AG04449 (cell line): ENCODE data around the gene LRRC71.

ENCODE experiments used
- CTCF ChIA-PET: fragments of 350-600 bp; formaldehyde crosslinking; extraction: SDS; loops from one replicate; lab custom pipeline; 2021; ENCODE audit warnings: antibody characterized with exemption; lab: Yijun Ruan, JAX
- POLR2A ChIA-PET: fragments of 400-600, 350-600 bp; formaldehyde crosslinking; extraction: SDS; loops from one replicate; lab custom pipeline; 2020; ENCODE audit warnings: antibody characterized with exemption, inconsistent platforms; lab: Yijun Ruan, JAX
- DNase-seq: peaks from one replicate; pipeline ENCODE4 v3.0.0-alpha.2; 2010; ENCODE audit warnings: low read depth, low spot score
- H3K4me3 ChIP-seq: 2 replicates; pipeline ENCODE4 v1.5.1; 2011; ENCODE audit warnings: low read depth, mild to moderate bottlenecking, control low read depth, low read length
- TF ChIP-seq, protein P1 (sequence below): IDR thresholded peaks from one replicate; pipeline ENCODE4 v1.5.1; 2011; ENCODE audit warnings: mild to moderate bottlenecking, moderate library complexity, low read length, control low read depth, inconsistent platforms; ENCODE audit not compliant: insufficient read depth; ENCODE audit errors: missing control alignments

Gene LRRC71

DNA sequence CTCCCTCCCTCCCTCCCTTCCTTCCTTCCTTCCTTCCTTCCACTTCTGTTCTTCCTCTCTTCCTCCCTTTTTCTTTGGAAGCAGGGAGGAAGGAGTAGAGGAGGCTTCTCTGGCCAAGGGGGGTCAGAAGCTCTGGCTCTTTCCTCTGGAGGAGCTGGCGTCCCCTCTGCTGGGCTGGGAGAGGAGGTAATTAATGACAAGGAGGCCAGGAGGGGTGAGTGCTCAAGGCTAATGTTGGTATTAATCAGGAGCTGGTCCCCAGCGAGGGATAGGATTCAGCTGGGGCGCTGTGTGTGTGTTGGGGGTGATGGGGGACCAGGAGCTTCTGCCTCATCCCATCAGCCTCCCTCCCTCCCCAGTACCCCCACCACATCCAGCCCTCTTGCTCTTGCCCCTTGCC is 33.1 kb upstream of the LRRC71 start:
- POLR2A ChIA-PET = no interaction called here
- TF ChIP-seq, protein P1, sequence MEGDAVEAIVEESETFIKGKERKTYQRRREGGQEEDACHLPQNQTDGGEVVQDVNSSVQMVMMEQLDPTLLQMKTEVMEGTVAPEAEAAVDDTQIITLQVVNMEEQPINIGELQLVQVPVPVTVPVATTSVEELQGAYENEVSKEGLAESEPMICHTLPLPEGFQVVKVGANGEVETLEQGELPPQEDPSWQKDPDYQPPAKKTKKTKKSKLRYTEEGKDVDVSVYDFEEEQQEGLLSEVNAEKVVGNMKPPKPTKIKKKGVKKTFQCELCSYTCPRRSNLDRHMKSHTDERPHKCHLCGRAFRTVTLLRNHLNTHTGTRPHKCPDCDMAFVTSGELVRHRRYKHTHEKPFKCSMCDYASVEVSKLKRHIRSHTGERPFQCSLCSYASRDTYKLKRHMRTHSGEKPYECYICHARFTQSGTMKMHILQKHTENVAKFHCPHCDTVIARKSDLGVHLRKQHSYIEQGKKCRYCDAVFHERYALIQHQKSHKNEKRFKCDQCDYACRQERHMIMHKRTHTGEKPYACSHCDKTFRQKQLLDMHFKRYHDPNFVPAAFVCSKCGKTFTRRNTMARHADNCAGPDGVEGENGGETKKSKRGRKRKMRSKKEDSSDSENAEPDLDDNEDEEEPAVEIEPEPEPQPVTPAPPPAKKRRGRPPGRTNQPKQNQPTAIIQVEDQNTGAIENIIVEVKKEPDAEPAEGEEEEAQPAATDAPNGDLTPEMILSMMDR = no peak
- no peak for DNase-seq
- H3K4me3 ChIP-seq = no peak overlapping the region
- CTCF ChIA-PET = interaction anchor here (0.8 to 23.6 kb wide), 9 partner anchors 11 to 228 kb away, joined by 3 to 678 read pairs (median 204); partner anchors contain the start of genes INSRR, ISG20L2, LRRC71 and METTL25B

DNA sequence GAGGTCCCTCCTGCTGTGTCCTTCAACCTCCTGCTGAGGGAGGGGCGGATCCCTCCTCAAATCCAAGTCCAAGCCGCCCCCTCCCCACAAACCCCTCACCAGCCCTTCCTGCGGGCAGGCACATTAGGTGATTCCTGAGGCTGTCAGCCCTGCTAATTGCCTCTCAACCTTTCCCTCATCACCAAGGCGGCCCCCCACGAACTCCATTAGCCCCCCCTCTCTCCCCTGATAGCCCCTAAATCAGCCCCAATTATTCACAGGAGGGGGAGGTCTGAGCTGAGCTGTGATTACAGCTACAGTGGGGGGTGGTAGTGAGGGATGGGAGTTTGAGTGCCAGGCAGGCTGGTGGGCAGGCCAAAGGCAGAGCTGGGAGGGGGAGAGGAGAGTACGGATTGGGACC is 32.7 kb upstream of the LRRC71 start:
- ChIA-PET POLR2A (no interaction called here), CTCF (interaction anchor here (1.5 to 23.6 kb wide), 10 partner anchors 11 to 228 kb away, joined by 4 to 678 read pairs (median 190); partner anchors contain the start of genes INSRR, ISG20L2, LRRC71 and METTL25B)
- TF ChIP-seq, protein P1 = no peak
- no peak for DNase-seq
- no peak overlapping the region for H3K4me3 ChIP-seq

DNA sequence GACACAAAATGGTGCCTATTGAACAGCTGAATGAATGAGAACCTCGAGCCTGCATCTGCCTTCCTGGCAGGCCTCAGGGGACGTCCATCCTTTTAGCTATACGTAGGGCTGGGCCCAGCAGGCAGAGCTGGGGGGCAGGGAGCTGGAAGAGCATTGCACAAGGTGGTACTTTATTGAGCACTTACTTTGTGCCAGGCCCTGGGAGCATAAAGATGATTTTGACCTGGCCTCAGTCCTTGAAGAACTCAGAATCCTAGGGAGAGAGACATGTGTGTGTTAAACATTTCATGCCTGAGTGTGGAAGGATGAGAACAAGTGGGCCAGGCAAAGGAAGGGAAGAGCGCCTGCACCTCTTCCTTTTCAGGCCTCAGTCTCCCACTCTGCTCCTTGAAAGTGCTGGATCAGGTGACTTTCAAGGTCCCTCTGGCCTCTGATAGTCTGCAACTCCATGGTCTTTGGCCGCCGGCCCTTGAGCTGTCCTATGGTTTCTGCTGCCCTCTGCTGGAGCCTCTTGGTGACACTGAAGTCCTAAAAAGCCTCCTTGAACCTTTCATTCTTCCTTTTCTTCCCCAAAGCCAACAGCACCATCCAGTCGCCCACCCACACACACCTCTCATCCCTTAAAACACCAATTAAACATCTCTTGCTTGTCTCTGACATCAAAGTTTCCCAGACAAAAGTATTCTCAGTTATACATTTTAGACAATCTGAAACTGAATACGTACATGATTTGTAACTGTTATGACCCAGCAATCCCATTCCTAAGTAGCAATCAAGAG is 30.4 kb upstream of the LRRC71 start:
- TF ChIP-seq, protein P1 = peak; percentile 79
- ChIA-PET CTCF (interaction anchor here (0.7 to 23.6 kb wide), 41 partner anchors 11 to 319 kb away, joined by 3 to 678 read pairs (median 5); partner anchors contain the start of genes INSRR, ISG20L2, LRRC71 and METTL25B), POLR2A (no interaction called here)
- DNase-seq = no peak
- H3K4me3 ChIP-seq = no peak overlapping the region

DNA sequence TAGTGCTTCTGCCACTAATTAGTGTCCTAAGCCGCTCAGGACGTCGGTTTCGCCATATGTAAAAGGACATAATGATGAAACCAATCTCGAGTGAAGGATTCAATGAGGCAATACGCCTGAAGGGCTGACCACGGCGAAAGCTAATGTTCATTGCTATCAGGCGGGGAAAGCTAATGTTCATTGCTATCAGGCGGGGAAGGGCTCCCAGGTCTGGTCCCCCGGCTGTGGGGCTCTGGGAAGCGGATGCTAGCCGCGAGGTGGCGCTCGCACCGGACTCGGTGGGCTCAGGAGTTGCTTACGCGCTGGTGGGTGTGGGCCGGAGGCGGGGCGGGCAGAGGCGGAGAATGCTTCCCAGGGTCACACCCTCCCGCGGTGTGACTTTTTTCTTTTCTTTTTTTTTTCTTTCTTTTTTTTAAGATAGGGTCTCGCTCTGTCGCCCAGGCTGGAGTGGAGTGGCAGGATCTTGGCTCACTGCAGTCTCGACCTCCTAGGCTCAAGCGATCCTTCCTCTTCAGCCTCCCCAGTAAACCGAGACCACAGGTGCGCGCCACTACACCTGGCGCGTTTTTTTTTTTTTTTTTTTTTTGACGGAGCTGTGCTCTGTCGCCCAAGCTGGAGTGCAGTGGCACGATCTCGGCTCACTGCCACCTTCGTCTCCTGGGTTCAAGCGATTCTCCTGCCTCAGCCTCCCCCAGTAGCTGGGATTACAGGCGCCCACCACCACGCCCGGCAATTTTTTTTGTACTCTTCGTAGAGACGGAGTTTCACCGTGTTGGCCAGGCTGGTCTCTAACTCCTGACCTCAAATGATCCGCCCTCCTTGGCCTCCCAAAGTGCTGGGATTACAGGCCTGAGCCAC is 28.0 kb upstream of the LRRC71 start:
- POLR2A ChIA-PET = interaction anchor here (0.7 to 1.4 kb wide), 2 partner anchors 28 kb away, joined by 3 read pairs; no protein-coding TSS in a partner anchor
- CTCF ChIA-PET = interaction anchor here (0.7 to 23.6 kb wide), 33 partner anchors 9 to 275 kb away, joined by 3 to 678 read pairs (median 5); partner anchors contain the start of genes INSRR, ISG20L2, LRRC71 and METTL25B
- TF ChIP-seq, protein P1 = peak; percentile 97
- no peak for DNase-seq
- H3K4me3 ChIP-seq = peak overlapping the region; percentile 30

DNA sequence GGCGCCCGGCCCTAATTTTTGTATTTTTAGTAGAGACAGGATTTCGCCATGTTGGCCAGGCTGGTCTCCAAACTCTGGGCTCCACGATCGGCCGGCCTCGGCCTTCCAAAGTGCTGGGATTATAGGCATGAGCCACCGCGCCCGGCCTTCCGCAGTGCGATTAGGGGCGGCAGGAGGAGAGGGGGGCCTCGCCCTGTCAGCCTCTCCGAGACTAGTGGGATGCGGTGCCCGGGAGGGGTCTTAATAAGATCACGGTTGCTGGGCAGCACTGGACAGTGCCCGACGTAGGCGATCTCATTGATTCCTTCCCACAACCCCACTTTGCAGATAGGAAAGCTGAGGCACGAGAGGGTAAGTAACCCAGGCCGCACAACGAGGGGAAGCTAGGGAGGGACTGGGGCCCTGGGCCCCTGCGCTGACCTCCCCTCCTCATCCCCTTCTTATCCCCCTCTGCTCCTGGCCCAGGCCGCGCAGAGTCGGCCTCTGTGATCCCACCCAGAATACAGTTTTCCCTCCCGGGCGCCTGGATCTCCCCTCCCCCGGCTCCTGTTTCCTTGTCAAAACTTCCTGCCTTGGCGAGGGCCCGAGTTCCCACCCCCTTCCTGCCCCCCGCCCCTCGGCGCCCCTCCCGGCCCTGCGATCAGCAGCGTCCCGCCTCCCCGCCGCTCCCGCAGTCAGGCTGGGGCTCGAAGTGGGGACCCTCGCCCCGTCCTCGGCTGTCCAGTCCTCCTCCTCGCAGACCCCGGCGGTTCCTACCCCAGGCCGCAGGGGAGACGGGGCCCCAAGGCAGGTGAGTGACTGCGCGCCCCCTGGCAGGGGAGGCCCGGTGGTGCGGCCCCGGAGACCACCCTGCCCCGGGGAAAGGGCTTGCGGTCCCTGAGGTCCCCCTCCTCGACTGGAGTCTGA is 27.1 kb upstream of the LRRC71 start, which contains the start of gene PEAR1:
PEAR1 (plus strand) TSS at position 671 of the 906 bp plus-strand sequence. CDS start 10,209 bp downstream, outside the sequence.
- TF ChIP-seq, protein P1 = peak; percentile 8
- POLR2A ChIA-PET = interaction anchor here (0.7 to 1.4 kb wide), 2 partner anchors 27 to 29 kb away, joined by 3 read pairs; no protein-coding TSS in a partner anchor
- H3K4me3 ChIP-seq = peak within 1 kb of the TSS; percentile 72
- DNase-seq = no peak
- CTCF ChIA-PET = interaction anchor here (0.8 to 23.6 kb wide), 19 partner anchors 8 to 234 kb away, joined by 3 to 678 read pairs (median 45); partner anchors contain the start of genes INSRR, ISG20L2, LRRC71 and METTL25B
